AG10803 (cell line): ENCODE results near the gene NEB.

Source experiments
- DNase-seq: peaks from one replicate; pipeline ENCODE4 v3.0.0; 2010; ENCODE audit warnings: low read depth
- H3K4me3 ChIP-seq: 2 replicates; pipeline ENCODE4 v1.5.1; 2011; ENCODE audit warnings: mild to moderate bottlenecking, low read length, control low read depth
- TF ChIP-seq, protein P1 (sequence below): conservative IDR thresholded peaks from 2 replicates; pipeline ENCODE4 v1.5.1; 2011; ENCODE audit warnings: mild to moderate bottlenecking, low read length, control low read depth, inconsistent platforms

Gene NEB

DNA sequence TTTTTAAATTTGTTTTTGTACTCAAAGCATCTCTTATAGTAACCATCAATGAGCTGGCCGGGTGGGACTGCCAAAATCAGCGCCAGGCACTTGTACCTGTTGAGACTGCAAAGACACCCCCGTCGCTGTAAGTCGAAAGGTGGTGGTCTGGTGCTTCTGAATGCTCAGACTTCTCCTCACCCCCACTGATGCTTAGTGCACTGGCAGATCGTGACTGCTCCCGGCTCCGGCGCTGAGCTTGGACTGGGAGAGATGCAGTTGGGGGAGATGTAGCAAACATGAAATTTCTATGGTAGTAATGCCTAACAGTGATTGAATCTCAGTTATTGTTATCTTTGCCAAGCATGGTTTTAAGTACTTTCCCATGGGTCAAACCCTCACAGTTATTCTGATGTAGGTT lies 244.0 kb downstream of the NEB start:
- no peak overlapping the region for H3K4me3 ChIP-seq
- TF ChIP-seq, protein P1, sequence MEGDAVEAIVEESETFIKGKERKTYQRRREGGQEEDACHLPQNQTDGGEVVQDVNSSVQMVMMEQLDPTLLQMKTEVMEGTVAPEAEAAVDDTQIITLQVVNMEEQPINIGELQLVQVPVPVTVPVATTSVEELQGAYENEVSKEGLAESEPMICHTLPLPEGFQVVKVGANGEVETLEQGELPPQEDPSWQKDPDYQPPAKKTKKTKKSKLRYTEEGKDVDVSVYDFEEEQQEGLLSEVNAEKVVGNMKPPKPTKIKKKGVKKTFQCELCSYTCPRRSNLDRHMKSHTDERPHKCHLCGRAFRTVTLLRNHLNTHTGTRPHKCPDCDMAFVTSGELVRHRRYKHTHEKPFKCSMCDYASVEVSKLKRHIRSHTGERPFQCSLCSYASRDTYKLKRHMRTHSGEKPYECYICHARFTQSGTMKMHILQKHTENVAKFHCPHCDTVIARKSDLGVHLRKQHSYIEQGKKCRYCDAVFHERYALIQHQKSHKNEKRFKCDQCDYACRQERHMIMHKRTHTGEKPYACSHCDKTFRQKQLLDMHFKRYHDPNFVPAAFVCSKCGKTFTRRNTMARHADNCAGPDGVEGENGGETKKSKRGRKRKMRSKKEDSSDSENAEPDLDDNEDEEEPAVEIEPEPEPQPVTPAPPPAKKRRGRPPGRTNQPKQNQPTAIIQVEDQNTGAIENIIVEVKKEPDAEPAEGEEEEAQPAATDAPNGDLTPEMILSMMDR = no peak

DNA sequence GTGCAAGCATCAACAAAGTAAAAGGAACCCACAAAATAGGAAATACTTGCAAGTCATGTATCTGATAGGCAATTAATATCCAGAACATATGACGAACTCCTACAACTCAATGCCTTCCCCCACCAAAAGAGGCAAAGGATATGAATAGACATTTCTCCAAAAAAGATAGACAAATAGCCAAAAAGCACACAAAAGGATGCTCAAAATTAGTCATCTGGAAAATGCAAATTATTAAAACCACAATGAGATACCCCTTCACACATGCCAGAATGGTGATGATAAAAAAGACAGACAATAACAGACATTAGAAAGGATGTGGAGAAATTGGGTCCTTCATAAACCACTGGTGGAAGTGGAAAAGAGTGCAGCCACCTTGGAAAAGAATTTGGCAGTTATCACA lies 248.2 kb downstream of the NEB start:
- no peak for DNase-seq
- TF ChIP-seq, protein P1 = no peak
- H3K4me3 ChIP-seq = no peak overlapping the region

More for the DNA sequence above, 244.0 kb downstream of the NEB start:
- no peak for DNase-seq

DNA sequence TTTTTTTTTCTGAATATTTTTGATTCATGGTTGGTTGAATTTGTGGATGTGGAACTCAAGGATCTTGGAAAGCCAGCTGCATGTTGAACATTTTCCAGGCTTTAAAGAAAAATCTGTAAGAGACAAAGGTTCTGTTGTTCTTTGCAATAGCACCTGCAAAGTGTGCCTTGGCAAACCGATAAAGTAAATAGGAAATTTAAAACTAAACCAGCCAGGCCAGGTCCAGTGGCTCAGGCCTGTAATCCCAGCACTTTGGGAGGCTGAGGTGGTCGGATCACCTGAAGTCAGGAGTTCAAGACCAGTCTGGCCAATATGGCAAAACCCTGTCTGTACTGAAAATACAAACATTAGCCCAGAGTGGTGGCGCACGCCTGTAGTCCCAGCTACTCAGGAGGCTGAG lies 250.2 kb downstream of the NEB start:
- TF ChIP-seq, protein P1 = no peak
- DNase-seq = no peak
- H3K4me3 ChIP-seq = no peak overlapping the region

DNA sequence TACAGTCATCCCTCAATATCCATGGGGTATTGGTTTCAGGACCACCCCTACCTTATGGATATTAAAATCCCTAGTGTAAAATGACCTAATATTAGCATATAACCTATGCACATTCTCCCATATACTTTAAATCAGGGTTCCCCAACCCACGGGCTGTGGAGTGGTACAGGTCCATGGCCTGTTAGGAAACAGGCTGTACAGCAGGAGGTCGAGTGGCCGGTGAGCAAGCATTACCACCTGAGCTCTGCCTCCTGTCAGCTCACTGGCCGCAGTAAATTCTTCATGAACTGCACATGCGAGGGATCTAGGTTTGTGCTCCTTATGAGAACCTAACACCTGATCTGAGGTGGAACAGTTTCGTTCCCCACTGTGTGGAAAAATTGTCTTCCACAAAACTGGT lies 250.7 kb downstream of the NEB start:
- no peak overlapping the region for H3K4me3 ChIP-seq
- TF ChIP-seq, protein P1 = no peak
- DNase-seq = no peak

DNA sequence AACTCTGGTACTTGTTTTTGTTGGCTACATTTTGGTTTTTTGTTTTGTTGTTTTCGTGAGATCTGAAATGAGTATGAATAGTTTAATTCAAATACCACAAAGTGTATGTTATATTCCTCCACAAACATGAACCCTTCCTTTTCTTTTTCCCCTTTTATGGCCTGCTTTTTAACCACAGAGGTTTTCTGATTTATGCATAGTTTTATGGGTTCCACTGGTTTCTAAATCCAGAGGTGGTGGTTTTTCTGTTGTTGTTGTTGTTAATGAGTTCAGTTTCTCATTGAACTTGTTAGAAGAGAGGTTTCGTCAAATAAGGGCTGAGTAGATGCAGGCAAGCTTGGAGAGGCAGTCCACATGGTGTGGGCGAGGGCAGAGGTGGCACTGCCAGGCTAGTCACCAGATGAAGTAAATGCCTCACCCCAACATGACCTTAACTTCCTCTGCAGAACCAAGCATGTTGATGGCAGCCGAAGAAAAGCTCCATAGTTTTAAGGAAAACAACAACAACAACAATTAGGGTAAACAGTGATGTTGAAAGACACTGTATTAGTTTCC lies 252.0 kb downstream of the NEB start:
- no peak overlapping the region for H3K4me3 ChIP-seq
- TF ChIP-seq, protein P1 = no peak
- no peak for DNase-seq

DNA sequence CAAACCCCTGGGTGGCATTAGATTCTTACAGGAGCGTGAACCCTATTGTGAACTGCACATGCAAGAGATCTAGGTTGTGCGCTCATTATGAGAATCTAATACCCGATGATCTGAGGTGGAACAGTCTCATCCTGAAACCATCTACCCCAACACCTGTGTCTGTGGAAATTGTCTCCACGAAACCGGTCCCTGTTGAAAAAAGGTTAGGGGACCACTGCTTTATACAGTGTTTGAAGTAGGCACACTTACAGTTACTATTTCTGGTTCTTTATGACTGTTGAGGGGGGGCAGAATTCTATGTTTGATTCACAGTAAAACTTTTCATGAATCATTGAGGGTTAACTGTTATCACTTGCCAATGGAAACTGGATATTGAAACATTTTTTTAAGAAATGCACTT lies 252.5 kb downstream of the NEB start:
- no peak overlapping the region for H3K4me3 ChIP-seq
- TF ChIP-seq, protein P1 = no peak
- no peak for DNase-seq

DNA sequence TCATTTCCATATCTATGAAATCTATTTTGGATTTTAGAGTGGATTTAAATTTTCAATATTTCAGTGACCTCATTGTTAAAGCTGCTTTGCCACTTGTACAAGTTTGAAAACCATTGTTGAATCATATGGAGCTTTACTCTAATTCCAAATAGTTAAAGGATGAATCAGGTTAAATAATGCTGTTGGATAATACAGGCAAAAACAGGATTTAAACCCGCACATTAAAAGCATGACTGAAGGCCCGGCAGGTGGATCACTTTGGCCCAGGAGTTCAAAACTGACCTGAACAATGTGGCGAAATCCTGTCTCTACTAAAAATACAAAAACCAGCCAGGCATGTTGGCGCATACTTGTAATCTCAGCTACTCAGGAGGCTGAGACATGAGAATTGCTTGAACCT lies 256.3 kb downstream of the NEB start:
- no peak overlapping the region for H3K4me3 ChIP-seq
- DNase-seq = peak; percentile 1
- TF ChIP-seq, protein P1 = no peak
